ENCODE data around the gene NLRC4. TPM values are rescaled to one million over a fixed set of nuclear protein-coding genes. Genes with fewer than 3 reads are reported as not detected.
"Not testable (repeated sequence)": the region's sequence is repeated elsewhere in the genome, so short reads cannot be mapped to it uniquely, and the experiment has no call there.

Gene NLRC4
- total RNA-seq, 1 experiment from 2014 or later: not detected

GRCh38 chr2:32210767-32211408, 53.8 kb downstream of the NLRC4 start:
- no peak overlapping the region for H3T11ph ChIP-seq (ENCODE audit: low read length)
- no peaks in the 10 kb centered on the region for H3K27me3 ChIP-seq (ENCODE audit: insufficient read depth, low read length)
- H3K9me3 ChIP-seq (ENCODE audit: control insufficient read depth, low read depth, low read length): no peaks in the 10 kb centered on the region
- Mint-ChIP-seq H3K36me3 (ENCODE audit: insufficient read depth in 1 of 3, low read depth in 3 of 3) (peaks cover 6 to 30% (median 8%) of the 10 kb centered on the region in 3 experiments; a peak in 5 of 7 replicates), H3K4me3 (no peak overlapping the region; a peak in 1 of 5 replicates), H3K9me3 (no peaks in the 10 kb centered on the region), H3K27me3 (ENCODE audit: low read depth) (no peaks in the 10 kb centered on the region), H3K4me1 (no peaks in the 10 kb centered on the region), H3K27ac (peak overlapping the region in 2 of 3 experiments; percentile 14 to 66; a peak in 1 of 7 replicates)
- H4K91ac ChIP-seq (ENCODE audit: insufficient read length, low read depth, low read length): no peak overlapping the region
- DNase-seq: no peak
- H2AK5ac ChIP-seq (ENCODE audit: insufficient read length, low read length): no peak overlapping the region
- no peak overlapping the region for H3K56ac ChIP-seq (ENCODE audit: insufficient read length, low read depth, low read length)
- no peak overlapping the region for H3K4me2 ChIP-seq (ENCODE audit: insufficient read depth, insufficient read length, low read length)
- H2AFZ ChIP-seq (ENCODE audit: low read length): no peak overlapping the region
- no peaks in the 10 kb centered on the region for H3K4me1 ChIP-seq (ENCODE audit: insufficient read depth, low read length)
- peak; percentile 28; the same call in 1 of the 3 replicates for TF ChIP-seq CTCF (conservative IDR thresholded peaks at IDR 0.05)
- WGBS (ENCODE audit: extremely low coverage, insufficient read length, low lambda C conversion rate): no CpG with 5 or more reads among the region's 7 CpGs
- H3K9ac ChIP-seq (ENCODE audit: extremely low read depth, insufficient read length, low read length): no peak overlapping the region
- H2BK120ac ChIP-seq (ENCODE audit: low read depth, low read length, poor library complexity, severe bottlenecking): no peak overlapping the region
- no peak overlapping the region for H2BK5ac ChIP-seq (ENCODE audit: insufficient read length, low read length)
- no peak overlapping the region for H3K4ac ChIP-seq (ENCODE audit: low read depth, low read length)
- H3K79me2 ChIP-seq (ENCODE audit: insufficient read depth, low read length): no peaks in the 10 kb centered on the region
- H3K27ac ChIP-seq (ENCODE audit: insufficient read length, low read depth, low read length): no peak overlapping the region
- H2BK15ac ChIP-seq (ENCODE audit: low read depth, low read length): no peak overlapping the region
- H3K14ac ChIP-seq (ENCODE audit: insufficient read depth, low read length): no peak overlapping the region
- H2BK20ac ChIP-seq (ENCODE audit: low read depth, low read length, poor library complexity, severe bottlenecking): no peak overlapping the region
- H4K20me1 ChIP-seq (ENCODE audit: control insufficient read depth, insufficient read depth, insufficient read length): no peaks in the 10 kb centered on the region
- no peak overlapping the region for H3K23ac ChIP-seq (ENCODE audit: insufficient read length, low read depth, low read length)
- no peak overlapping the region for H2BK12ac ChIP-seq (ENCODE audit: insufficient read length, low read depth, low read length)
- no peak overlapping the region for H4K5ac ChIP-seq (ENCODE audit: insufficient read length, low read depth, low read length)
- H3K18ac ChIP-seq (ENCODE audit: insufficient read length, low read depth, low read length): no peak overlapping the region
- no peak overlapping the region for H4K8ac ChIP-seq (replicated peaks; ENCODE audit: insufficient read length, low read depth, low read length)
- H3K79me1 ChIP-seq (ENCODE audit: insufficient read depth, low read depth, low read length, poor library complexity, severe bottlenecking): no peaks in the 10 kb centered on the region
- H3K23me2 ChIP-seq (ENCODE audit: insufficient read length, low read depth, low read length, poor library complexity, severe bottlenecking): no peaks in the 10 kb centered on the region

- H2AFZ ChIP-seq (ENCODE audit: low read length); H2BK5ac ChIP-seq (ENCODE audit: insufficient read length, low read length); H4K8ac ChIP-seq (replicated peaks; ENCODE audit: insufficient read length, low read depth, low read length); H3K4me1 ChIP-seq (ENCODE audit: insufficient read depth, low read length); H3K18ac ChIP-seq (ENCODE audit: insufficient read length, low read depth, low read length); H3K23ac ChIP-seq (ENCODE audit: insufficient read length, low read depth, low read length); H4K5ac ChIP-seq (ENCODE audit: insufficient read length, low read depth, low read length); H3K9ac ChIP-seq (ENCODE audit: extremely low read depth, insufficient read length, low read length); H3K23me2 ChIP-seq (ENCODE audit: insufficient read length, low read depth, low read length, poor library complexity, severe bottlenecking); H3K27me3 Mint-ChIP-seq (ENCODE audit: low read depth); H3K4me2 ChIP-seq (ENCODE audit: insufficient read depth, insufficient read length, low read length); H3K27ac ChIP-seq (ENCODE audit: insufficient read length, low read depth, low read length); H3K14ac ChIP-seq (ENCODE audit: insufficient read depth, low read length); H3K4me1 Mint-ChIP-seq; H3K4ac ChIP-seq (ENCODE audit: low read depth, low read length); H4K91ac ChIP-seq (ENCODE audit: insufficient read length, low read depth, low read length); H3K9me3 Mint-ChIP-seq; H2BK12ac ChIP-seq (ENCODE audit: insufficient read length, low read depth, low read length); H3K79me1 ChIP-seq (ENCODE audit: insufficient read depth, low read depth, low read length, poor library complexity, severe bottlenecking); H2AK5ac ChIP-seq (ENCODE audit: insufficient read length, low read length); DNase-seq; H3K79me2 ChIP-seq (ENCODE audit: insufficient read depth, low read length); H3T11ph ChIP-seq (ENCODE audit: low read length); H2BK120ac ChIP-seq (ENCODE audit: low read depth, low read length, poor library complexity, severe bottlenecking); H2BK15ac ChIP-seq (ENCODE audit: low read depth, low read length); H2BK20ac ChIP-seq (ENCODE audit: low read depth, low read length, poor library complexity, severe bottlenecking); H3K9me3 ChIP-seq (ENCODE audit: control insufficient read depth, low read depth, low read length); H3K27ac Mint-ChIP-seq; H4K20me1 ChIP-seq (ENCODE audit: control insufficient read depth, insufficient read depth, insufficient read length); H3K4me3 Mint-ChIP-seq; H3K27me3 ChIP-seq (ENCODE audit: insufficient read depth, low read length); H3K56ac ChIP-seq (ENCODE audit: insufficient read length, low read depth, low read length): not testable (repeated sequence)
- no CpG with 5 or more reads among the region's 3 CpGs for WGBS (ENCODE audit: extremely low coverage, insufficient read length, low lambda C conversion rate)
- peaks cover 15 to 37% (median 31%) of the 10 kb centered on the region in 3 experiments; a peak in 6 of 7 replicates for H3K36me3 Mint-ChIP-seq (ENCODE audit: insufficient read depth in 1 of 3, low read depth in 3 of 3)
These were observed 61.3 kb downstream of the NLRC4 start for GRCh38 chr2:32203428-32203827.

Measured in H9 (cell line).